GM19351 (cell line): ENCODE measurements around the gene SPRN.
A peak's percentile ranks its signal among the peaks of the same experiment; 100 is the strongest.

Source experiments
- ATAC-seq: cut with Tn5 transposase; IDR thresholded peaks from one replicate; pipeline ENCODE4 v1.9.1; 2021; ENCODE audit warnings: mild to moderate bottlenecking, moderate library complexity; ENCODE audit not compliant: unreplicated experiment

The SPRN gene

GRCh38 chr10:133412381-133412711, 12.1 kb downstream of the SPRN start:
- no peak for ATAC-seq

GRCh38 chr10:133411523-133412380, 12.7 kb downstream of the SPRN start:
- ATAC-seq: no peak

GRCh38 chr10:133405844-133406527, 18.4 kb downstream of the SPRN start:
- peak; percentile 46 for ATAC-seq

GRCh38 chr10:133405272-133405671, 19.2 kb downstream of the SPRN start:
- no peak for ATAC-seq

GRCh38 chr10:133403784-133404183, 20.6 kb downstream of the SPRN start:
- ATAC-seq: no peak

GRCh38 chr10:133403359-133403758, 21.1 kb downstream of the SPRN start:
- ATAC-seq: no peak

- no peak for ATAC-seq
These were observed 22.3 kb downstream of the SPRN start for GRCh38 chr10:133401981-133402725.

GRCh38 chr10:133401500-133401899, 22.9 kb downstream of the SPRN start:
- peak; percentile 11 for ATAC-seq

GRCh38 chr10:133400624-133401424, 23.6 kb downstream of the SPRN start:
- peak; percentile 84 for ATAC-seq

GRCh38 chr10:133399123-133399601, 25.3 kb downstream of the SPRN start:
- ATAC-seq: no peak

GRCh38 chr10:133397938-133398337, 26.5 kb downstream of the SPRN start:
- ATAC-seq: no peak

GRCh38 chr10:133396035-133396624, 28.3 kb downstream of the SPRN start:
- ATAC-seq: no peak

GRCh38 chr10:133394801-133395221, 29.6 kb downstream of the SPRN start:
- no peak for ATAC-seq

- peak; percentile 58 for ATAC-seq
These were observed 30.3 kb downstream of the SPRN start, which contains the start of gene MTG1 for GRCh38 chr10:133394064-133394663. TSS of gene MTG1 (plus strand) at chr10:133394157. CDS start at chr10:133394221, 64 bp downstream.

GRCh38 chr10:133393401-133394063, 30.9 kb downstream of the SPRN start:
- ATAC-seq: no peak

- ATAC-seq: no peak
These were observed 32.5 kb downstream of the SPRN start for GRCh38 chr10:133391761-133392518.

GRCh38 chr10:133391249-133391635, 33.2 kb downstream of the SPRN start:
- ATAC-seq: no peak

GRCh38 chr10:133390597-133391248, 33.7 kb downstream of the SPRN start:
- ATAC-seq: no peak
